Measurements from ENCODE around the gene CTSH.

CTSH gene

GRCh38 chr15:78944669-78945407 lies at the start of gene CTSH:
TSS of gene CTSH (minus strand) at chr15:78945046. CDS start at chr15:78944981, 65 bp downstream.
- DNase-seq: peak; percentile 78

- DNase-seq: no peak
Measured at GRCh38 chr15:78993931-78994530, 49.2 kb upstream of the CTSH start.

- DNase-seq: no peak
Measured at GRCh38 chr15:78993257-78993930, 48.5 kb upstream of the CTSH start.

- no peak for DNase-seq
Measured at GRCh38 chr15:78992416-78993256, 47.8 kb upstream of the CTSH start.

GRCh38 chr15:78991879-78992278 lies 47.0 kb upstream of the CTSH start:
- DNase-seq: no peak

- DNase-seq: no peak
Measured at GRCh38 chr15:78991476-78991875, 46.6 kb upstream of the CTSH start.

- no peak for DNase-seq
Measured at GRCh38 chr15:78990278-78990677, 45.4 kb upstream of the CTSH start.

GRCh38 chr15:78989701-78990240 lies 44.9 kb upstream of the CTSH start:
- no peak for DNase-seq

- DNase-seq: no peak
Measured at GRCh38 chr15:78988361-78988911, 43.6 kb upstream of the CTSH start.

- no peak for DNase-seq
Measured at GRCh38 chr15:78987556-78988360, 42.9 kb upstream of the CTSH start.

- no peak for DNase-seq
Measured at GRCh38 chr15:78985859-78986475, 41.1 kb upstream of the CTSH start.

DNA sequence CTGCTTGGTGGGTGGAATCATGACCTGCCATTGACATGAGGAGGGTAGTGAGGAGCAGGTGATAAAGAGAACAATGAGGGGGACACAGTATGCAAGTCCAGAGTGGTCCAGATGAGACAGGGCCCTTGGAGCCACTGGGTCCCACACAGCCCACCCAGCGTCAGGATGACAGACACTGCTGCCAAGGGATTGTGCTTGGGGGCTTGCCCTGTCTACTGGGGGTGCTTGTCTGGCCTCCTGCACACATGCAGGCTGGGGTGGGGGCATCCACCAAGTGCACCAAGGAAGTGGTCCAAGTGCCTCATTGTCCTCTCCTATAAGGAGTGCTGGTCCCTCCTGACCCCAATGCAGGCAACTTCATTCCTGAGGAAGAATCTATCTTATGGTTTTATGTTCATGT lies 39.2 kb upstream of the CTSH start:
- DNase-seq: no peak

DNA sequence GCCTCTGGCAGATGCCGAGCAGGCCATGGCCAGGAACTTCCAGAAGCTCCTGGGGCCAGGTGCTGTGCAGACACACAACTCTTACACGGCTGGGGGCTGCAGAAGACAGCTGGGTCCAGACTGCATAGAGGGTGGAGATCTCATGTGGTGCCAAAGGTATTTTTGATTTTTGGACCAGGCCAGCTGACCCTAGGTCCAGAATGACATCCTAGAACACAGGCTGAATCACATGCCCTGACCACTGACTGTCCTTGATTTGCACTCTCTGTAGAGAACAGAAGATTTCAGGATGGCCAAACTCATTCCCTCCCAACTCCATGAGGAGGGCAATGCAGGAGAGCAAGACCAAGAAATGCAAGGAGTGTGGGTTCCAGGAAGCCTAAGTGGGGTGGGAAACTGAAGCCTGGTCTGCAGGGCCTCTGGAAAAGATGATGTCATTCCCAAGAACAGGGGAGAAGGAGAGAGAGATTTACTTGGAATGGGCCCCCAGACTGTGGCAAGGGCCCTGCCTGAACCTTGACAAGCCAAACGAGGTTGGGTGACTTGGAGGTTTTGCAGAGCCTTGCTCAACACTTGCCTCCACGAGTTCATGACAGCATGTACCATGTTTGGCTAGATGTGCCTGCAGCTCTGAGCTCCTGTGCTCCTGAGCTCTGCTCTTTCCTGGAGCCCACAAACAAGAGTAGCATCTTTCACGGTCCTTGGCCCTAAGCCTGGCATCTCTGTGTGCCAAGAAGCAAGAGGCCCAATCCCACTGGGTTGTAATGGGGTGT lies 38.5 kb upstream of the CTSH start:
- DNase-seq: no peak

DNA sequence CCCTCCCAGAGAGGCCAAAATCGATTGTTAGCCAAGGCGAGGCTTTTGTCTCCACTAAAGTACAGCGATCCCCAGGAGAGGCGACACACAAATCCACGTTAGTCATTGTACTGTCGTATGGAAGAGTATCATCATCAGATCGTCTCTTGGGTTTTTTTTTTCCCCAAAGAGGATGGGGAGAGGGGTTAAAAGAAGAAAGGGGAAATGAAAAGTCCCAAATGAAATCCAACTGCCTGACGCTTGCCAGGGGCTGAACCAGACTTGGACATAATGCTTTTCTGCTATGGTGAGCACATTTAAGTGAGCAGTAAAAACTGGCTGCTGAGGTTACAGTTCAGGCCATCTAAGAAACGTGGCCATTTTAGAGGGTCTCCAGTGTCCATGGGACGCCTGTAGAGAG lies 37.9 kb upstream of the CTSH start:
- no peak for DNase-seq

DNA sequence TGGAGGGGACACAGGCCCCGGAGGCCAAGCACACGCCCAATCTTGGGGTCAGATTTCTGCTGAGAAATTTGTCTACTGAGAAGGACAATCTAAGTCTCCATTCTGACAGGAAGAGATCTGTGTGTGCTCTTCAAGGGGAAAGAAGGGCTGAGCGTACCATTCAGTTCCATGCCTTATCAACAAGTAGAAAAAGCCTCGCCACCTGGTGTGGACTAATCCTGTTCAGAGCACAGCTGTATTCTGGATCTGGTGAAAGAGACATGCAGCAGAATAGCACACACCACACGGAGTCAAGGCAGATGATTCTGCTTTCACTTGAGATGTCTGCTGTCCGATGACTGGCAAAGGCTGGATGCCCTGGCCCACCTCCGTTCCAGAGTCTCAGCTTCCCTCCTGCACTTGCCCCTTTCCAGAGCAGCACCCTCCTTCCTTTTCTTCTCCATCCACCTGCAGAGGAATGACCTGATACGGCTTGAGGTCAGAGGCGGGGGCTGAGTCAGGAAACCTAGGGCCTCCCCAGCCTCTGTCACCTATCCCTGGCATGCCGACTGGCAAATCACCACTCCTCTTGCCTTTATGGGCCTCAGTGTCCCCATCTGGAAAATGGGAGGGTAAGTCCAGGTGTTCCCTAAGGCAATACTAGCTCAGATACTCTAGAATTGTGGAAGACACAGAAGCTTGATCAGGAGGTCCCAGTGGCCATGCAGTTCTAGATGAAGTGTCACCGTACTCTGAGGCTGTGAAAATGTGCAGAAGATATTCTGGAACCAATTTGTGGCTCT lies 36.9 kb upstream of the CTSH start:
- DNase-seq: no peak

GRCh38 chr15:78979456-78980320 lies 34.8 kb upstream of the CTSH start:
- DNase-seq: no peak

DNA sequence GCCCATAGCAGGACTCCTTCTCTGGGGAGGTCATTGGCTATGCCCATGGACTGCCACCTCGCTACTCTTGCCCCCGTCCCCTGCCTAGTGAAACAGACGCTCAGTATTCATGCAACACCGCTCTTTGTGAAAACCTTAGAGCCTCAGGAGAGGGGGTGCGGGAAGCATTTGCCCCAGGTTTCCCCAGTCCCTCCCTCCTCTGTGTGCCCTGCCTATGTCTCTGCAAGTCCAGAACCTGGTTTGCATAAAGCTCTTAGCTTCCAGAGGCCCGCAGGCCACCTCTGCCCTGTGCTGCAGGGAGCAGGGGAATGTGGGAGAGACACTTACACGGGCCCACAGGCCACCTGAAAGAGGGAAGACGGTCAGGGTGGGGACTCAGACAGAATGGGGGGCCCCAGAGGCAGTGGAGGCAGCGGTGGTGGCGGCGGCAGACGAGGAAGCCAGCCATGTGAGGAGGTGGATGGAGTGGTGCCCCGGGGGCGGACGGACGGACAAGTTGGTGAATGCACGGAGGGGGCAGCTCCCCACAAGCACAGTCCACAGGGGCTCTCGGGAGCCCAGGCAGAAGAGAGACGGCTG lies 33.8 kb upstream of the CTSH start:
- DNase-seq: no peak

All from stimulated activated CD4-positive, alpha-beta T cell treated with anti-CD3 and anti-CD28 coated beads, Interleukin-4, amount 100 ng/mL, for 1 hour (primary cell).